NCI-H1436 treated with DMSO at 0.1 percent for 48 hours (cell line): ENCODE measurements around the gene TCF7.

ENCODE experiments used
- DNase-seq: peaks from one replicate; lab custom pipeline; 2025; lab: John Stamatoyannopoulos, UW

Gene TCF7

DNA sequence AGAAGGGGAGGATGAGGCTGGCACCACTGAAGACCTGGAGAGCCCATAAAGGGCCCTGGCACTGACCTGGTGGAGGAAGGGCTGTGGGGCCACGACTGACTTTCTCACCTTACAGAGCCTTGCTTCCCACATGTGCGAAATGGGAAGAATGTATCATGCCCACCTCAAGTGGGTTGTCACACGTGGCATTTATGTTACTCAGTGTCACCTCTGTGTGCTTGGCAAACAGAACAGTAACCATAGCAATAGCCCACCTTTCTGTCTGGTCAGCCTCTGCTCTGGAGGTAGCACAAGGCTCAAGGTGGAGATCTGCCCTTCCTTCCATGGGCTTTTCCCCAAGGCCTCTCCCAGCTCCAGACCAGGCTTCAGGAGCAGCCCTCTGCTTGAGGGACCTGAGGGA, 16.7 kb downstream of the TCF7 start:
- DNase-seq, result no peak

DNA sequence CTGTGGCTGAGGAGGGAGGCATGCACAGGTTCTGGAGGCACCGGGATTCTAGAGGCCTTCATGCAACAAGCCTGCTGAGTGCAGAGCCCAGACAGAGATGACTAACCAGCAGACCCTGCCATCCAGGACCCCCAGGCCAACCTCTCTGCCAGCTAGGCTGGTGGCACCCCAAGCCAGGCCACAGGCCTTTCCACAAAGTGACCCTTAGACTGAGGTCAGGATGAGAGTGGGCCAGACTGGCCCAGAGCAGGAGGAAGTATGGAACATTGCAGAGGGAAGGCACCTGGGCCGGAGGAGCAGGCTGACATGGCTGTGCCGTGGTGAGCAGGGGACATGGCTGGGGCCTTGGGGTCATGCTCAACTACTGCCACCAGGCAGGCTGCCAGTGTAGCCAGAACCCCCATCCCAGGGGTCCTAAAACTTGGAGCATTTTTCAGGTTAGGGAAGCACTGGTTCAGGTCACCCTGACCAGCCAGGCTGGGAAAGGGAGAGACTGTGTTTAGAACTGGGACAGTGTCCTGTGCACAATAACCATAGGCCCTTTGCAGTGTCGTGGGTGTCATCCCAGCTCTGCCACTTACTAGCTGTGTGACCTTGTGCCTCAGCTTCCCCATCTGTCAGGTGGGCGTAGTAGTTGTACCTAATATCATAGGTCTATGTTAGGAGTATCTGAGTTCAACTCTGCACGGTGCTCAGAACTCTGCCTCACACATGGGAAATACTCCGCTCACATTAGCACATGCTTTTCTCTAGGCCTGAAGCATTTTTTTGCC, 17.3 kb downstream of the TCF7 start:
- no peak for DNase-seq

DNA sequence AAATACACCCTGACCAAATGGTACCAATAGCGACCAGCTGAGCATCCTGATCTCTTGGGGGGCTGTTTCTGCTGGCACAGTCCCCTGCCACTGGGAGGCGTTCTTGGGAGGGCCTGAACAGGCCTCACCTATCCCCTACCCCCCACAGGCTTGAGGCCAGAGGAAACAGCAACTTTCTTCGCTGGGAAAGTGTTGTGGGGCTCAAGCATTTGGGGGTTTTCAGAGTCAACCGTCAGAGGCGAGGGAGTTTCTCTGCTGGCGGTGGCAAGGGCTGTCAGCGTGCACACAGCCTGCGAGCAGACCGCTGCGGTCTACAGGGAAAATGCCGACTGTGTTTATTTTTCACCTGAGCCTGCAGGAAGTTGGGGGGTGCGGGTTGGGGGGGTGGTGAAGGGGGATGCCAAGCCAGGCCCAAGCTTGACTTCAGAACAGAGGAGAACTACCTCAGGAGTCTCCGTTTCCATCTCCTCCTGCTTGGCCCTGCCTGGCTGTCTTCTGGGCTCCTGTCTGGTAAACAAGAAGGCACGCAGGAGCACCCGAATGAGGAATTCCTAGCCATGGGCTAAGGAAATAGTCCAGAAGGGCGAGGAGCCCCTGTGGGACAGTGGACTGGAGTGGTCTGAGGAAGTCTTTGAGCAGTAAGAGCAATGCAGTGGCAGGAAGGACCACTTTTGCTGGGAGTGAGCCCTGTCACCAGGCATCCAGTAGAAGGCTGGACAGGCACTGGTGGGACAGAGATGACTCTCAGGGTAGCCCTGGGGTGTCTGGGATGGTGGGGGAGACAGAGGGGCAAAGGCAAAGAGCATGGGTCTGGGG, 18.1 kb downstream of the TCF7 start:
- DNase-seq, result no peak

DNA sequence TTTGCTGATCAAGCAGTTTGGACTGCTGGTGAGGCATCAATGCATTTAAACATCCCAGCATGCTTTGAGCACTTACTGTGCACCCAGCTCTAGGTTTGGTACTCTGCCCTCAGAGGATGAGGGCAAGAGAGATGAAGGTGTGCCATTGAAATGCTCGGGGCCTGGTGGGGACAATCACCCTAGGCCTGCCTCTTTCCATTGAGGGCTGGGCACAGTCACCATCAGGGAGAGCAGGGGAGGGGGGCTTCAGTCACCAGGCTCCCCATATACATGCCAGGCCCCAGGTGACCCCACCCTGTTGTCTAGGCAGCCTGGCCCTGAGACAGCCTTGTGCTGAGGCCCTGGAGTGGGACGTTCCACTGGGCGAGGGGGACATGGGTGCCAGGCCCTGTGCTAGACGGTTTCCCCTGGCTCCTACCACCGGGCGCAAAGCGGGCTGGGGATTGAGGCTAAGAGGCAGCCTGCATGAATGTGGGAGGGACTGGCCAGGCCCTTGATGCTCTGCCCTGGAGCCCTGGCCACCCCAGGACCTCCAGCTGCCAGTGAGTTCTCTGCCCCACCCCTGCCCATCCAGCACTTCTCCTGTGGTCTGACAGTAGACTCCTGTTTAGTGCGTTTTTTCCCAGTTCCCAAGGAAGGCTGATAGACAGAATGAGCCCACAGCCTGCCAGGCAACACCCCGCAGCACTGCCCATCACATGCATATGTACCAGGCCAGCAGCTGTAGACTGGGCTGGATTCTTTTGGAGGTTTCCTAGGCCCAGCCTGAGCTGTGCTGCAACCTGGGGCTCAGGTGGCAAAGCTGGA, 18.9 kb downstream of the TCF7 start:
- DNase-seq, result no peak

DNA sequence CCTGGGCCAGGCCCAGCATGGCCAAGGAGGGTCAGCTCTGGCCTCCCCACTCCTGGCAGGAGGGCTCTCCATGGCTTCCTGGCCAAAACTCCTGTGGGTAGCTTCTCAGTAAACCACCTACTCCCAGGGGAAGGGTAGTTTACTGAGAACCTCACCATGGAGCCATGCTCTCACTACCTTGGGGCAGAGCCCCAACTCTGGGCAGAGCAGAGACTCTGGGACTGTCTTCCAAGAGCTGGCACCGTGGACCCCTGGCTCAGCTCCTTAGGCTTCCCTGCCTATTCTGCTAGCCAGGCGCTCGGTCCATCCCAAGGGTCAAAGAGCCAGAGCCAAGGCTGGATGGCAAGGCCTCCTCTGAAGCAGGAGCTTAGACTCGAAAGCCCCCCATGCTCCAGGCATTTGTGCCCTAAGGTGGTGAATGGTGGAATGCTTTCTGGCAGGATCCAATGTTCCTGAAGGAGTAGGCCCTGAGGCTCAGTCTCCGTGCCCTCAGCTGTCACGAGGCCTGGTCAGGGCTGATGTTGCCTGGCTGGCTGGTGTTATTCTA, 19.6 kb downstream of the TCF7 start:
- DNase-seq, result no peak

DNA sequence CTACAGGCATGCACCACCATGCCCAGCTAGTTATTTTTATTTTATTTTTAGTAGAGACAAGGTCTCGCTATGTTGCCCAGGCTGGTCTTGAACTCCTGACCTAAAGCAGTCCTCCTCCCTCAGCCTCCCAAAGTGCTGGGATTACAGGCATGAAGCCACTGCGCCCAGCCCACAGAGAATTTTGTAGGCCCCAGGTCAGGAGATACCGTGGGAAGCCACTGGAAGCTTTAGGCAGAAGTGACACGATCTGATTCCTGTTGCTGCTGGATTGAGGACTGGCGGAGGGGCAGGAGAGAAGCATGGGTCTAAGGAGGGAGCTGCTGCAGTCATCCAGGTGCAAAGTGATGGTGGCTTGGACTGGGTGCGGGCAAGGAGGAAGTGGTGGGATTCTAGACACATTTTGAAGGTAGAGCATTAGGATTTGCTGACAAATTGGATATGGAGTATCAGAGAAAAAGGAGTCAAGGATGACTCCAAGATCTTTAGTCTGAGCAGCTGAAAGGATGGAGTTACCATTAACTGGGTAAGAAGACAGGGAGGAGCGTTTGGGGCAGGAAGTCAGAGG, 20.7 kb downstream of the TCF7 start:
- DNase-seq, result no peak

DNA sequence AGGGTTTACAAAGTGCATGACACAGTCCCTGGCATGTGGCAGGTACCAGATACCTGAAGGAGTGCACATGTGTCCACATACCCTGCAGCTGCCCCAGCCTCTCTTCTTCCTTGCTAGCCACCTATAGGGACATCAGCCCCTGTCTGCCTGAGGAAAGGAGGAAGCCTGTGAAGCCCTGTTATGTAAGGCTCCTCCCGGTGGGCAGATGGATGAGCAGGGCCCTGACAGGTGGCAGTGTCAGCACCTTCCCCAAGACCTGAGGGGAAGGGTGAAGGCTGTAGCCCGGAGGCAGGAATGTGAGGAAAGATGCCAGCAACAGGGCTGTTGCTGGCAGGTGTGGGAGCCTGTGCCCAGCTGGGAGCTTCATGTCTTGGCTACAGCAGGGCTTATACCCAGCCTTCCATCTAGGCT, 21.7 kb downstream of the TCF7 start:
- no peak for DNase-seq

DNA sequence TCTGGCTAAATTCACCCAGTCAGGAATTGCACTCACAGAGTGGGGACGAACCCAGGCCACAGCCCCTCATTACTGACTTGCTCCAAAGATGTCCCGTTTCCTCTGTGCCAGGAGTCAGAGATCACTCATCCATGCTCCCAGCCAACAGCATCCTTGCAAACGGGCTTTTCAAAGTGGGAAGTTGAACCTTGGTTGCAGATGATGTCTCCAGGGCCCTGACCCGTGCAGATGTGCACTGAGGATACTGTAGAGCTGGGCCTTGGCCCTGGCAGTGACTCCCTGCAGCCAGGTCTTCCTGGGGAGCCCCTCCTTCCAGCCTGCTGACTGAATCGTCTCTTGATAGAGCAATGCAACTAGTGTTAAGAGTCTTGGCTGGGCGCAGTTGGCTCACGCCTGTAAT, 22.3 kb downstream of the TCF7 start:
- no peak for DNase-seq

DNA sequence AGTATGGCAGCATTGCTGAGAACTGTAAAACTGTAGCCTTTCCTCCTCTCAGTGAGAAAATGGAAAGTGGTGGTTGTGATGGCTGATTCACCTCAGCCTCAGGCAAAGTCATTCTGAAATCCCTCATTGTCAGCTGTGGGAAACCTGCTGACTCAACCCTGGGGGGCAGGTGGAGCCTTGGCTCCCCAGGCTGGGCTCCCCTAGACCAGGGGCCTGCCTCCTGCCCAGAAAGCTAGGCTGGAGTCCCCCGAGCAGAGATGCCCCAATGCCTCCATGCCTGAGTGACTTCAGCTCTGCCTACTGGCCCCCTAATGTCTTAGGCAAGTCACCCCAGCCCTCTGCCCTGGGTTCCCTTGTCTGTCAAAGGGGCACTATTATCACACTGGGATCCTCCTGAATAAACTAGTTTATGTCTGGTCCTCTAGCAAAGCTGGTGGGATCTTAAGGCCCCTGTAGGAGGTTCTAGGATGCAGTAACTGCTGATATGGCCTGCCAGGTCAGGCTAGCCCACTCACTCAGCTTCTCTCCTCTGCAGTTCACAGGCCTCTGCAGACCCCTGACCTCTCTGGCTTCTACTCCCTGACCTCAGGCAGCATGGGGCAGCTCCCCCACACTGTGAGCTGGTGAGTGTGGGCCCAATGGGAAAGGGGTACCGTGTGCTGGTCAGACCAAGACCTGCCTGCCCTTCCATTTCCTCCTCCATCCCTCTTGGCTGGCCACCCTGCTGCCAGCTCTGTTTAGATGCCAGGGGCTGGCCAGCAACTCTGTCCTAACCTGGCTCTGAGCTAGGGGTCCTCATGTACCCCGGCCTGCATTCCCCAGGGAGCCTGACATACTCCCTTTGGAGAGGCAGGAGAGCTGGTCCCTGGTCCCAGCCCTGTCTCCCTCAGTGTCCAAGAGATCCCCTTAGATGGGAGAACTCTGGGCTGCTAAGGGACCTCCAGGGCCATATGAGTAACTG, 24.2 kb downstream of the TCF7 start:
- DNase-seq, result no peak

DNA sequence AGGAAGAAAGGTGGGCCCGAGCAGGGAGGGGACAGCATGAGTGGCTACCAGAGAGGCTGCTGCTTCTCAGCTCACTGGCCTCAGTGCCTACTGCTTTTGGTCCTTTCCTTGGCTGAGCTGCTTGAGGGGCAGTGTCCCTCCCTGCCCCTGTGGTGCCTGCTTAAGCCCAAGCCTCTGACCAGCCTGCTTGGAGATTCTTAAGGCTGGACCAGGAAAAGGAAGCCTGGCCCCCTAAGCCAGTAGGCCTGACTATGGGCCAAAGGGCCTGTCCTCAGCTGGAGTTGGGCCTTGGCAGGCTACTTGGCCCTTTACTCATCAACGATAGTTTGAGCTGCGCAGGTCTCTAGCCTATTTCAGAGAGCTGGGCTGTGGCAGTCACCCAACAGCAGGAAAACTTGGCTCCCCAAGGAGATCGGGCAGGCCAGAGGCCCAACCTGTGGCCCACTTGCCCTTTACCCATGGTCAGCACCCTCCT, 24.9 kb downstream of the TCF7 start:
- no peak for DNase-seq

DNA sequence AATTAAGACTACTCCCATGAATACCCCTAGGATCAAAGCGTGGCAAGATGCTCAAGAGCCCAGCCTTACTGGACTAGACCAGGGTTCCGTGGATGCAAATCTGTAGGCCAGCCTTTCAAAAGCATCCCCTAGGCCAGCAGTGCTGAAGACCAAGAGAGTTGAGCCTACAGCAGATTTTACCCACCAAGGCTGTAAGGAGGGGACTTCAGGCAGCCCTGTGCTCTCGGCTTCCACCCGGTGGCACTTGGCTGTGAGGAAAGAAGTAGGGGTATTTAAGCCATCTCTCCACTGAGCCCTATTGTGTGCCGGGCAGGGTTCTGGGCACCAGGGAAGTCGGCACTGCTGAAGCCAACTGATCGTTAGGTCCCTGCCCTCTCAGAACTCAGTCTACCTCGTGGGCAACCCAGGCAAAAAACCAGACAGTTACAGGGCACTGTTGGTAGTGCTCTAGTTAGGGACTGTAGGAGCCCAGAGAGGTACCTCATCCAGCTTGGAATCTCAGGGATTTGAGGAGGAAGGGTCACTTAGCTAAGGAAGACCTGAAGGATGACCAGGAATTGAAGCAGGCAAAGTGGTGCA, 25.5 kb downstream of the TCF7 start:
- no peak for DNase-seq

DNA sequence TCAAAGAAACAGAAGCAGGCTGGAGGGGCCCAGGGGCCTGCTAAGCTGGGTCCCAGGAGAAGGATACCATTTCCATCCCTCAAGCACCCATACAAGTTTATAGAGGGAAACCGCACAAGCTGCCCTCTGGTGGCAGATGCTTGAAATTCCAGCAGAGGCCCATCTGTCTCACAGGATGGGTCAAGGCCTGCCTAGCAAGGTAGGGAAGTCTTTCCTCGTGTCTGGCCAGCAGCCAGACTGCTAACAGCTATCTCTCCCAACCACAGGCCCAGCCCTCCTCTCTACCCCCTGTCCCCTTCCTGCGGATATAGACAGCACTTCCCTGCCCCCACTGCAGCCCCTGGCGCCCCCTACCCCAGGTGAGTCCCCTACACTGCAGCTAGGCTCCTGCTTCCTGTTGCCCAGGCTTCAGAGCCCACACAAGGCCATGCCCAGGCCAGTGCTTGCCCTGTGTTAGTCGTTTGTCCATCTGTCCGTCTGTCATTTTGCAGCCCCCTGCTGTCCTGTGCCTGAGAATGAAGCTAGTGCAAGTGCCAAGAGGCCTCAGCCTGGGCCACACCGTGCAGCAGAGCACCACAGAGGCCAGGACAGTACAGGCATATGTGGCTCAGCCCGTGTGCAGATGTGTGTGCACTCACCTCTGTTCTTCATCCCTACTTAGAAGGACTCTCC, 26.2 kb downstream of the TCF7 start:
- DNase-seq, result no peak

DNA sequence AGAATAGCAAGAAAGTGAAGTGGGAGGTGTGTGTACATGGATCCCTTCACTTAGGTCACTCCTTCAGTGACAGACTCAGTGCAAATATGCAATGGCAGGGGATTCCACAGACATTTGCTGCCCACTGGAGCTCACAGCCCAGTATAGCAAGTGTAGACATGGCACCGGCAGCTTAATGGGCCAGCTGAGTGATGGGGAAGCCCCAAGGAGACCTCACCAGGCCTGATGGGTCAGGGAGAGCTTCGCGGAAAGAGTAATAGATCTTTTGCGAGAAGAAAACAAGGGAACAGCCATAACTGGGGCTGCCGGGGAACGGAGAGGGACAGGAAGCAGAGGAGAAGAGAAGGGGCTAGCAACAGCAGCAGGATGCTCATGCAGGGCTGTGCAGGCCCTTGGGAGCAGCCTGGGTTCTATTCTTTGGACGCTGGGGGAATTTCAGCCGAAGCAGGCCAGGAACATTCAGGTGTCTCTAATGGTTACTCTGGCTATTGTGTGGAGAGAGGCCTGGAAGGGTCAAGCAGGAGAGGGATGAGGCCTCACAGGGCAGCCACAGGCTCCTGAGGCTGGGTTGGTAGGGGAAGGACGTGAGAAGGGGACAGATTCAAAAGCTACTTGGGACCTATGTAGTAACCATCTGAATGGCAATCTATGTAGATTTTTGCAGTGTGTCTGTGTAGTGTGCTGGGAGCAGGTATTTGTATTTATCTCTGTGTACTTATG, 27.0 kb downstream of the TCF7 start:
- DNase-seq, result no peak

DNA sequence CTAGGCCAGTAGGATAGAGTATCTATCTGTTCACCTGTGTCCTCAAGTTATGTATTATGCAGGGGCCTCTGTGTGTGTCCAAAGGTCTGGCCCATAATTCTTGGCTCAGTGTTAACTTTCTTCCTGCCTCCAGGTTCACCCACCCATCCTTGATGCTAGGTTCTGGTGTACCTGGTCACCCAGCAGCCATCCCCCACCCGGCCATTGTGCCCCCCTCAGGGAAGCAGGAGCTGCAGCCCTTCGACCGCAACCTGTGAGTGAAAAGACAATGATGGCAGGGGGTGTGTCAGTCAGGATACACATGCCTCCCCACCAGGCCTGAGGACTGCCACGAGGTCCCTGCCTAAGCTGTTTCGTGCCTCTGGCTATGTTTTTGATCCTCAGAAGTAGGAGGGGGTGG, 27.6 kb downstream of the TCF7 start:
- DNase-seq, result no peak

DNA sequence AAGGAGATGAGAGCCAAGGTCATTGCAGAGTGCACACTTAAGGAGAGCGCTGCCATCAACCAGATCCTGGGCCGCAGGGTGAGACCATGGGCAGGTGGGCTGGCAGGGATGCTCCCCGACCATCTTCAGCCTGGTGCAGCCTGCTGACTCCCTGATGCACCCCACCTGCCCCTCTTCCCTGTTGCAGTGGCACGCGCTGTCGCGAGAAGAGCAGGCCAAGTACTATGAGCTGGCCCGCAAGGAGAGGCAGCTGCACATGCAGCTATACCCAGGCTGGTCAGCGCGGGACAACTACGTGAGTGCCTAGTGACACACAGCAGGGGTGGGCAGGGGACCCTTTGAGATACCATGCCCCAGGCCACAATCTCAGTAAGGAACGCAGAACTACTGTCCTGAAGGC, 28.3 kb downstream of the TCF7 start:
- no peak for DNase-seq

DNA sequence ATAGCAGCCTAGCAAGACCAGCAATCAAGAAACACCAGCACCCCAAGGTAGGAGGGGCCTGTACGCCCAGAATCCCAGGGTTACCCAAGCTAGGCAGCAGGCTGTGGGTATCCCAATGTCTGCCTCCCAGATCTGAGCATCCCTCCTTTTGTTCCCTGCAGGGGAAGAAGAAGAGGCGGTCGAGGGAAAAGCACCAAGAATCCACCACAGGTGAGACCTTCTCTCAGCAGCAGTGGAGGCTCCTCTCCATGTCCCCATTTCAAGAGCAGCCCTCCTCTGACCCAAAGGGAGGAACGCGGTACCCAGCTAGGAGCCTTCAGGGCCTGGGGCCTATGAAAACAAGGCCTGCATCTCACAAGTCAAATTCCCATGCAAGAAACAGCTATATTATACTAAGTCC, 28.9 kb downstream of the TCF7 start:
- no peak for DNase-seq

DNA sequence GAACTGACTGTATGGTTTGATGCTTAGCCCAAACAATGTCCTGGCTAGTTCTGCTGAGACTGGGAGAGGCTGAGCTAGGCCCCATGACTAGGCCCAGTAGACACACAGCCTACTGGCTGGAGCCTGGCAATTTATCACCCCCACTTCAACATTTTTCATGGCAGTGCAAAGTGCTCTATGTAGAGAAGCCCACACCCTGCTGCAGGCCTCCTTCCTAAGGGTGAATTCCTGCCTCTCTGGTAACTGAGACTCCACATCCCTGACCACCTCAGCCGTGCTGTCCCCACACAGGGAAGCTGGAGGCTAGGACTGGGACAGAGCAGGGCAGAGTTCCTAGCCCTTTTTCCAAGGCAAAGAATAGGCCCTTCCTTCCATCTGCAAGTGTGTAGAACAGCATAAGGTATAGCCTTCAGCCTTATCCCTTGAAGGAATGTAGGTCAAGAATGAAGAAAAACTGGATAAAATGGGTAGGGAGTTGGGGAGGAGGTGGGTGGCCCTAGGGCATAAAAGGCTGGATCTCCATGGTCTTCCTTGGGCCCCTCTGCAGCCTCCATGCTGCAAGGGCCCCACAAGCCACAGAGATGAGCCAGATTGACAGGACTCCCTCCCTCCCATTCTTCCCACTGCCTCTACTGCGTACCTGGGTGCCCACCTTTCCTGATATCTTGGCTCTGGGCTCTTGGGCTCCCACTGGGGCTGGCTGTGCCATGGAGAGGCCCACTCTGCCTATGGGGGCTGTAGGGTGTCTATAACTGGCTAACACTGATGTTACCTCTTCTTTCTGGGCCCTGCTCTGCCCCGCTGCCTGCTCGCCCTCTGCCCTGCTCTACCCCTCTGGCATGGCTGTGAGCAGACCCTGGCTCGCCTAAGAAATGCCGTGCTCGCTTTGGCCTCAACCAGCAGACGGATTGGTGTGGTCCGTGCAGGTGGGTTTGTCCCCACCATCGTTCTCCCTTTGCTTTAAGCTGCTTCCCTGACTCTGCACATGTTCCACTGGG, 29.8 kb downstream of the TCF7 start:
- no peak for DNase-seq
